Embryonic facial prominence (tissue), 1 donor: Measurements from ENCODE around the gene DARS2.

ENCODE experiments used
- DNase-seq: peaks from one replicate; pipeline ENCODE4 v3.0.0-alpha.2; 2016; ENCODE audit errors: extremely low spot score

Gene DARS2

DNA sequence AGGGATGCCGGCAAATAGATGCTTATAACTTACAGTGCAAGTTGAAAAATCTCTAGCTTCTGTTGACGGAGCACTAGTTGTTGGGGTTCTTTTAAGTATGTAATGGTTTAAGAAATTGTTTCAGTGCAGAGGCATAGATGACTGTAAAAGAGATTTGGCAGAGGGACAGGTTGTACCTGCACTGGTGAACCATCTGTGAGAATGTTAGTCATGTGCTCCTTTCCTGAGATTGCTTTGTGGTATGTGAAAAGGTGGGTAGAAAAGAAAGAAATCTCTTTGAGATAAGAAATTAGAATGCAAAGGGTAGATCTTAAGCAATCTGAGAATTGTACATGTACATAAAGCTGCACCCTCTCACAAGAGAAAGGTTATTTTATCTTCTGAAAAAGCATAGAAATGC, 63.2 kb downstream of the DARS2 start:
- no peak for DNase-seq

- no peak for DNase-seq
Observed at GRCh38 chr1:173888749-173889148, 64.3 kb downstream of the DARS2 start.

- no peak for DNase-seq
Observed at GRCh38 chr1:173889885-173890284, 65.4 kb downstream of the DARS2 start.

GRCh38 chr1:173893611-173894010, 69.1 kb downstream of the DARS2 start:
- no peak for DNase-seq

DNA sequence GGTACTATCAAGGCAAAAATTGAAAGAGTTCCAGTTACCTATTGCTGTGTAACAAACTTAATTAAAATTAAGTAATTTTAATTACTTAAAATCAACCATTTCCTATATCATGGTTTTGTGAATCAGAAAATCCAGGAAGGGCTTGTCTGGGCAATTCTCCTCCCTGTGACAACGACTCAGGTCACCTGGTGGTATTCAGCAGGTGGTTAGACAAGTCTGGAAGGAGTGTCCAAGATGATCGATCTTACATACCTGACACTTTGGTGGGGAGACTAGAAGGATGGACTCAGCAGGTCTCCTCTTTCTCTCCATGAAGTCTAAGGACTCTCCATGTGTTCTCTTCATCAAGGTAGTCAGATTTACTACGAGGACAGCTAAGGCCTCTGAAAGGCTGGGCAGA, 69.7 kb downstream of the DARS2 start:
- no peak for DNase-seq

DNA sequence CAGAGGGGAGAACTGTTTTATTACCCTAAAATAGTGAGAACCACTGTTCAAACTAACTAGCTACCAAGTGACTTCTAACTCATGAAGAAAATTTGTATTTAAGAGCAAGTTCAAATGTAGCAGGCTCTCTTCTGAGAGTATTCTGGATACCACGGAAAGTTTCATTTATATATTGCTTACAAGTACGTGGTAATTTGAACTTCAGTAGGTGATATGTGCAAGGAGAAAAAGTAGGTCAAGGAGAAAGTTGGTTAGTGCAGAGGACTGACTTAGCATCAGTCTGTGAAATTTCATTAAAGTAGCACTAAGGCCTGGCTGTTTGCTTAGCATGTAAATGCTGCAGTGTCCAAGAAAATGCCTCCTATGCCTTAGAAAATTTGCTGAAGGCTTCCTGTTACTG, 76.0 kb downstream of the DARS2 start:
- DNase-seq, result no peak

DNA sequence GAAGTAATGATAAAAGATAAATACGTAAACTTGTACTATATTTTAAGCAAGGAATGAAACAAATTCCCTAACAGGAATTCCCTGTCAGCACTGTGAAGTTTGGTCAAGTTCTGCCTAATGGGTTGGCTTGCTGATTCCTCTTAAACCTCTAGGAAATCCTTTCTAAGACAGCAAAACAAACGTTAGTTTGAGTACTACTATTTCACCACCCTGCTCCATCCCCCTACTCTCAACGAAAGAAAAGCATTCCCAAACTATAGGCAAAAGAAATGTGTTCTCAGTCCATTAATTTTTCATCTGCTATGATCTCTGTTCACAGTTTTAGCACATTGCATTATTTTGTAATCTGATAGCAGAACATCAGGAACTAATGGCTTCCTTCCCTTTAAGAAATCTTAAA, 76.5 kb downstream of the DARS2 start:
- no peak for DNase-seq

GRCh38 chr1:173903827-173904531, 79.5 kb downstream of the DARS2 start:
- no peak for DNase-seq
